Ishikawa (cell line): ENCODE data around the gene B4GALT1.
A peak's percentile ranks its signal among the peaks of the same experiment; 100 is the strongest.

Experiments
- CEBPB ChIP-seq: IDR thresholded peaks from 2 replicates; pipeline ENCODE4 v1.6.1; 2012
- CREB1 ChIP-seq: IDR thresholded peaks from 2 replicates; pipeline ENCODE4 v1.6.1; 2012; ENCODE audit warnings: low read depth
- EGR1 ChIP-seq: IDR thresholded peaks from 2 replicates; pipeline ENCODE4 v1.6.1; 2012
- EP300 ChIP-seq: IDR thresholded peaks from 2 replicates; pipeline ENCODE4 v1.6.1; 2012; ENCODE audit warnings: borderline replicate concordance
- FOXM1 ChIP-seq: IDR thresholded peaks from 2 replicates; pipeline ENCODE4 v1.6.1; 2012; ENCODE audit warnings: low read depth, borderline replicate concordance
- NFIC ChIP-seq: IDR thresholded peaks from 2 replicates; pipeline ENCODE4 v1.6.1; 2012
- RAD21 ChIP-seq: IDR thresholded peaks from 2 replicates; pipeline ENCODE4 v1.6.1; 2012; ENCODE audit warnings: low read depth
- TAF1 ChIP-seq: IDR thresholded peaks from 2 replicates; pipeline ENCODE4 v1.6.1; 2012; ENCODE audit warnings: low read depth, mild to moderate bottlenecking
- TCF12 ChIP-seq: IDR thresholded peaks from 2 replicates; pipeline ENCODE4 v1.6.1; 2012; ENCODE audit warnings: low read depth
- TEAD4 ChIP-seq: IDR thresholded peaks from 2 replicates; pipeline ENCODE4 v1.6.1; 2012
- YY1 ChIP-seq: IDR thresholded peaks from 2 replicates; pipeline ENCODE4 v1.6.1; 2012; ENCODE audit warnings: low read depth
- ZBTB7A ChIP-seq: IDR thresholded peaks from 2 replicates; pipeline ENCODE4 v1.6.1; 2012; ENCODE audit warnings: low read depth
- TF ChIP-seq, protein P1 (sequence below): IDR thresholded peaks from 2 replicates; pipeline ENCODE4 v1.6.1; 2012
- TF ChIP-seq, protein P2 (sequence below): IDR thresholded peaks from 2 replicates; pipeline ENCODE4 v1.6.1; 2012; ENCODE audit warnings: low read depth, mild to moderate bottlenecking
- TF ChIP-seq, protein P3 (sequence below): IDR thresholded peaks from 2 replicates; pipeline ENCODE4 v1.6.1; 2012

The B4GALT1 gene

GRCh38 chr9:33081128-33081851 is 85.8 kb downstream of the B4GALT1 start:
- TF ChIP-seq RAD21 (peak; percentile 99), CEBPB (no peak), ZBTB7A (peak; percentile 37; the same call in 1 of the 2 replicates)

GRCh38 chr9:33080534-33080933 is 86.6 kb downstream of the B4GALT1 start:
- TF ChIP-seq ZBTB7A (no peak), YY1 (no peak), CREB1 (no peak), FOXM1 (no peak), NFIC (no peak), TAF1 (no peak), RAD21 (no peak), EP300 (no peak)
- TF ChIP-seq, protein P1, sequence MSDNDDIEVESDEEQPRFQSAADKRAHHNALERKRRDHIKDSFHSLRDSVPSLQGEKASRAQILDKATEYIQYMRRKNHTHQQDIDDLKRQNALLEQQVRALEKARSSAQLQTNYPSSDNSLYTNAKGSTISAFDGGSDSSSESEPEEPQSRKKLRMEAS = no peak

- TF ChIP-seq TEAD4 (no peak), RAD21 (no peak), CREB1 (peak; percentile 98), TCF12 (peak; percentile 30; the same call in 1 of the 2 replicates), ZBTB7A (no peak), EGR1 (no peak), TAF1 (peak; percentile 70; the same call in 1 of the 2 replicates), CEBPB (no peak), EP300 (no peak), YY1 (0 out of 2 replicates have a peak, but pooled peaks have one; percentile 40), FOXM1 (no peak)
- TF ChIP-seq, protein P1 = peak; percentile 52
- TF ChIP-seq, protein P2, sequence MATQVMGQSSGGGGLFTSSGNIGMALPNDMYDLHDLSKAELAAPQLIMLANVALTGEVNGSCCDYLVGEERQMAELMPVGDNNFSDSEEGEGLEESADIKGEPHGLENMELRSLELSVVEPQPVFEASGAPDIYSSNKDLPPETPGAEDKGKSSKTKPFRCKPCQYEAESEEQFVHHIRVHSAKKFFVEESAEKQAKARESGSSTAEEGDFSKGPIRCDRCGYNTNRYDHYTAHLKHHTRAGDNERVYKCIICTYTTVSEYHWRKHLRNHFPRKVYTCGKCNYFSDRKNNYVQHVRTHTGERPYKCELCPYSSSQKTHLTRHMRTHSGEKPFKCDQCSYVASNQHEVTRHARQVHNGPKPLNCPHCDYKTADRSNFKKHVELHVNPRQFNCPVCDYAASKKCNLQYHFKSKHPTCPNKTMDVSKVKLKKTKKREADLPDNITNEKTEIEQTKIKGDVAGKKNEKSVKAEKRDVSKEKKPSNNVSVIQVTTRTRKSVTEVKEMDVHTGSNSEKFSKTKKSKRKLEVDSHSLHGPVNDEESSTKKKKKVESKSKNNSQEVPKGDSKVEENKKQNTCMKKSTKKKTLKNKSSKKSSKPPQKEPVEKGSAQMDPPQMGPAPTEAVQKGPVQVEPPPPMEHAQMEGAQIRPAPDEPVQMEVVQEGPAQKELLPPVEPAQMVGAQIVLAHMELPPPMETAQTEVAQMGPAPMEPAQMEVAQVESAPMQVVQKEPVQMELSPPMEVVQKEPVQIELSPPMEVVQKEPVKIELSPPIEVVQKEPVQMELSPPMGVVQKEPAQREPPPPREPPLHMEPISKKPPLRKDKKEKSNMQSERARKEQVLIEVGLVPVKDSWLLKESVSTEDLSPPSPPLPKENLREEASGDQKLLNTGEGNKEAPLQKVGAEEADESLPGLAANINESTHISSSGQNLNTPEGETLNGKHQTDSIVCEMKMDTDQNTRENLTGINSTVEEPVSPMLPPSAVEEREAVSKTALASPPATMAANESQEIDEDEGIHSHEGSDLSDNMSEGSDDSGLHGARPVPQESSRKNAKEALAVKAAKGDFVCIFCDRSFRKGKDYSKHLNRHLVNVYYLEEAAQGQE = no peak
- TF ChIP-seq, protein P3, sequence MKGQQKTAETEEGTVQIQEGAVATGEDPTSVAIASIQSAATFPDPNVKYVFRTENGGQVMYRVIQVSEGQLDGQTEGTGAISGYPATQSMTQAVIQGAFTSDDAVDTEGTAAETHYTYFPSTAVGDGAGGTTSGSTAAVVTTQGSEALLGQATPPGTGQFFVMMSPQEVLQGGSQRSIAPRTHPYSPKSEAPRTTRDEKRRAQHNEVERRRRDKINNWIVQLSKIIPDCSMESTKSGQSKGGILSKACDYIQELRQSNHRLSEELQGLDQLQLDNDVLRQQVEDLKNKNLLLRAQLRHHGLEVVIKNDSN = no peak
Measured at GRCh38 chr9:33076046-33077004, 90.8 kb downstream of the B4GALT1 start, which contains the start of gene SMU1. TSS of gene SMU1 (minus strand) at chr9:33076674. CDS start at chr9:33076608, 66 bp downstream.

DNA sequence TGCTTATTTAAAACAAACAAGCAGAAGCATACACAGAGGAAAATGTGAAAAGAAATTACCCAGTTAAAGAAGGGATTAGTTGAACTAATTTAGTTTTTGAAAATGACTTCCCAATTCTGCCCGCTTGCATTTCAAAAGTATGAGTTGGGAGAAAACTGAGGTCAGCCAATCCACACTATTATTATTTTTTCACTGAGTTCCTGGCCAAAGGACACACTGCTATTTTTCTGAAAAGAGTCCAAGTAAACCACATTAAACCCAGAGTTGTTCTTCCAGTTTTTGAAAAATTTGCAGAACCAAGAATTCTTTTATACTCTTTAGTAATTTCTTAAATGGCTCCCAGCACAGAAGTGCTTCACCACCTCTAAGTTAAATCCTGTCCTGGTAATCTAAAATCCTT is 98.1 kb downstream of the B4GALT1 start:
- TF ChIP-seq, protein P1 = no peak
- TF ChIP-seq NFIC (no peak), FOXM1 (no peak), TCF12 (no peak), TAF1 (no peak), EGR1 (no peak), YY1 (no peak), EP300 (no peak), TEAD4 (no peak), CEBPB (no peak), CREB1 (no peak)
- TF ChIP-seq, protein P2 = no peak
- TF ChIP-seq, protein P3 = no peak
